Activated effector memory CD4-positive, alpha-beta T cell treated with Interleukin-2 at 50 U/mL for 16 hours (primary cell): ENCODE data around the gene EPB41L4A.
A peak's percentile ranks its signal among the peaks of the same experiment; 100 is the strongest.

Source experiments
- DNase-seq: peaks from one replicate; pipeline ENCODE4 v3.0.0-alpha.2; 2020

Gene EPB41L4A

GRCh38 chr5:112200131-112200530, 218.9 kb downstream of the EPB41L4A start:
- no peak for DNase-seq

- no peak for DNase-seq
Observed at GRCh38 chr5:112196584-112196983, 222.5 kb downstream of the EPB41L4A start.

GRCh38 chr5:112195924-112196323, 223.2 kb downstream of the EPB41L4A start:
- no peak for DNase-seq

GRCh38 chr5:112192866-112193265, 226.2 kb downstream of the EPB41L4A start:
- no peak for DNase-seq

- no peak for DNase-seq
Observed at GRCh38 chr5:112192072-112192471, 227.0 kb downstream of the EPB41L4A start.

GRCh38 chr5:112189391-112189790, 229.7 kb downstream of the EPB41L4A start:
- no peak for DNase-seq

- DNase-seq: no peak
Observed at GRCh38 chr5:112186401-112186990, 232.6 kb downstream of the EPB41L4A start.

- DNase-seq: no peak
Observed at GRCh38 chr5:112183874-112184273, 235.2 kb downstream of the EPB41L4A start.

GRCh38 chr5:112183103-112183711, 235.9 kb downstream of the EPB41L4A start:
- DNase-seq: no peak

- no peak for DNase-seq
Observed at GRCh38 chr5:112179290-112179689, 239.8 kb downstream of the EPB41L4A start.

GRCh38 chr5:112174959-112175594, 244.0 kb downstream of the EPB41L4A start:
- no peak for DNase-seq

GRCh38 chr5:112165897-112166737, 253.0 kb downstream of the EPB41L4A start:
- no peak for DNase-seq

GRCh38 chr5:112165399-112165798, 253.7 kb downstream of the EPB41L4A start:
- no peak for DNase-seq

GRCh38 chr5:112163435-112163834, 255.6 kb downstream of the EPB41L4A start:
- no peak for DNase-seq

GRCh38 chr5:112161392-112161748, 257.7 kb downstream of the EPB41L4A start:
- no peak for DNase-seq

GRCh38 chr5:112160652-112161391, 258.3 kb downstream of the EPB41L4A start:
- DNase-seq: peak; percentile 86

GRCh38 chr5:112159435-112159834, 259.6 kb downstream of the EPB41L4A start:
- DNase-seq: no peak

GRCh38 chr5:112156211-112156610, 262.9 kb downstream of the EPB41L4A start:
- DNase-seq: no peak

GRCh38 chr5:112154940-112155686, 264.0 kb downstream of the EPB41L4A start:
- DNase-seq: no peak

- no peak for DNase-seq
Observed at GRCh38 chr5:112149727-112150126, 269.4 kb downstream of the EPB41L4A start.

GRCh38 chr5:112146323-112147226, 272.5 kb downstream of the EPB41L4A start:
- DNase-seq: peak; percentile 16
